WERI-Rb-1 (cell line): ENCODE data around the gene EPGN.

Experiments
- DNase-seq: peaks from one replicate; pipeline ENCODE4 v3.0.0-alpha.2; 2020
- H3K27ac ChIP-seq: fragments of 250-450 bp; sonication (Bioruptor Pico); 2 replicates; pipeline ENCODE4 v1.5.1; 2020; ENCODE audit warnings: mild to moderate bottlenecking, moderate library complexity
- H3K27me3 ChIP-seq: fragments of 250-450 bp; sonication (Bioruptor Pico); 2 replicates; pipeline ENCODE4 v1.5.1; 2021; ENCODE audit warnings: mild to moderate bottlenecking, low read depth, moderate library complexity; ENCODE audit not compliant: insufficient read depth, severe bottlenecking
- H3K36me3 ChIP-seq: fragments of 250-450 bp; sonication (Bioruptor Pico); 2 replicates; pipeline ENCODE4 v1.5.1; 2020; ENCODE audit warnings: mild to moderate bottlenecking, moderate library complexity
- H3K4me3 ChIP-seq: 2 replicates; pipeline ENCODE4 v1.5.1; 2011; ENCODE audit warnings: low read depth, mild to moderate bottlenecking, control low read depth, low read length
- H3K9me3 ChIP-seq: fragments of 250-450 bp; sonication (Bioruptor Pico); 2 replicates; pipeline ENCODE4 v1.5.1; 2021; ENCODE audit warnings: mild to moderate bottlenecking, moderate library complexity; ENCODE audit not compliant: severe bottlenecking
- TF ChIP-seq, protein P1 (sequence below): IDR thresholded peaks from 2 replicates; pipeline ENCODE4 v1.5.1; 2011; ENCODE audit warnings: low read depth, mild to moderate bottlenecking, control low read depth, inconsistent platforms, low read length

Gene EPGN

GRCh38 chr4:74267998-74268606 is 40.2 kb upstream of the EPGN start:
- Histone ChIP-seq H3K27me3 (no peaks in the 10 kb centered on the region), H3K36me3 (no peaks in the 10 kb centered on the region), H3K27ac (no peak overlapping the region), H3K4me3 (no peak overlapping the region), H3K9me3 (no peaks in the 10 kb centered on the region)
- TF ChIP-seq, protein P1, sequence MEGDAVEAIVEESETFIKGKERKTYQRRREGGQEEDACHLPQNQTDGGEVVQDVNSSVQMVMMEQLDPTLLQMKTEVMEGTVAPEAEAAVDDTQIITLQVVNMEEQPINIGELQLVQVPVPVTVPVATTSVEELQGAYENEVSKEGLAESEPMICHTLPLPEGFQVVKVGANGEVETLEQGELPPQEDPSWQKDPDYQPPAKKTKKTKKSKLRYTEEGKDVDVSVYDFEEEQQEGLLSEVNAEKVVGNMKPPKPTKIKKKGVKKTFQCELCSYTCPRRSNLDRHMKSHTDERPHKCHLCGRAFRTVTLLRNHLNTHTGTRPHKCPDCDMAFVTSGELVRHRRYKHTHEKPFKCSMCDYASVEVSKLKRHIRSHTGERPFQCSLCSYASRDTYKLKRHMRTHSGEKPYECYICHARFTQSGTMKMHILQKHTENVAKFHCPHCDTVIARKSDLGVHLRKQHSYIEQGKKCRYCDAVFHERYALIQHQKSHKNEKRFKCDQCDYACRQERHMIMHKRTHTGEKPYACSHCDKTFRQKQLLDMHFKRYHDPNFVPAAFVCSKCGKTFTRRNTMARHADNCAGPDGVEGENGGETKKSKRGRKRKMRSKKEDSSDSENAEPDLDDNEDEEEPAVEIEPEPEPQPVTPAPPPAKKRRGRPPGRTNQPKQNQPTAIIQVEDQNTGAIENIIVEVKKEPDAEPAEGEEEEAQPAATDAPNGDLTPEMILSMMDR, result no peak
- DNase-seq, result no peak

- Histone ChIP-seq H3K4me3 (no peak overlapping the region), H3K27me3 (no peaks in the 10 kb centered on the region), H3K36me3 (no peaks in the 10 kb centered on the region), H3K9me3 (no peaks in the 10 kb centered on the region), H3K27ac (no peak overlapping the region)
- TF ChIP-seq, protein P1, result no peak
- no peak for DNase-seq
Observed at GRCh38 chr4:74268643-74269042, 39.6 kb upstream of the EPGN start.

- TF ChIP-seq, protein P1, result no peak
- no peaks in the 10 kb centered on the region for H3K9me3 ChIP-seq
- no peak for DNase-seq
- no peaks in the 10 kb centered on the region for H3K36me3 ChIP-seq
- H3K27ac ChIP-seq, result no peak overlapping the region
- H3K27me3 ChIP-seq, result no peaks in the 10 kb centered on the region
- H3K4me3 ChIP-seq, result no peak overlapping the region
Observed at GRCh38 chr4:74278490-74278889, 29.8 kb upstream of the EPGN start.

- no peak overlapping the region for H3K4me3 ChIP-seq
- TF ChIP-seq, protein P1, result no peak
- no peaks in the 10 kb centered on the region for H3K9me3 ChIP-seq
- H3K36me3 ChIP-seq, result no peaks in the 10 kb centered on the region
- H3K27ac ChIP-seq, result no peak overlapping the region
- no peaks in the 10 kb centered on the region for H3K27me3 ChIP-seq
- no peak for DNase-seq
Observed at GRCh38 chr4:74279716-74280115, 28.6 kb upstream of the EPGN start.

DNA sequence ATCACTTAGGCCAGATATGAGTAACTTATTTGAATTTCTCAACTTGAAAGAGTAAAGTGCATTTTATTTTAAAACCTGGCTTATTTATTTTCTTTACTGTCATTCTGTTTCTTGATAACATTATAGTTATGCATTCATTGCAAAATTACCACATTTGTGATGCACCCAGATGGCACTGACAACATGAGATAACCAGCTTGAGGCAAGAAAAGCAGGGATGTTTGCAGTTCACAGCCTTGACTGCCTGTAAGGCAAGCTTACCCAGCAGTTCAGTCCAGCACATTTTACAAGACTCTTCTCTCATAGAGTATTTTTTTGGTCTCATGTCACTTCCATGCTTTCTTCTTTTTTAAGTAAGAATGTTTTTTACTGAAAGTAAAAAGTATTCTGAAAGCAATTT is 25.3 kb upstream of the EPGN start:
- no peaks in the 10 kb centered on the region for H3K9me3 ChIP-seq
- TF ChIP-seq, protein P1, result no peak
- no peak overlapping the region for H3K4me3 ChIP-seq
- H3K36me3 ChIP-seq, result no peaks in the 10 kb centered on the region
- H3K27me3 ChIP-seq, result no peaks in the 10 kb centered on the region
- DNase-seq, result no peak
- H3K27ac ChIP-seq, result no peak overlapping the region

DNA sequence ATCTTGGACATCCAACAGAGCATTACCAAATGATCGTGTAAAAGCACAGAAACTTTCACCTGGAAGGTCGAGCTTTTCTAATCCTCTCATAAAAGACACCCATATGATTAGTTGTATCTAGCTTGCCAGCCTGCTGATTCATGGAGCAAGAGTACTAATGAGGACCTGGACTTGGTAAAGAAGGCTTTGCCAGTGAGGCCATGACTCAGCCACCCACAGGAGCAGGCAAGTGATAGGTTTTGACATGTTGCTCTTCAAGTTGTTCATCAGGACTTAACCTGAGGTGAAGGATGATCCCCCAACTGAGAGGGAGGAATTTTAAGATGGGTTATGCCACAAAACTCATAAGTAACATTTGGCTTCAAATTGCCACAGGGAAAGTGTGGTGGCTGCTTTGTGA is 24.7 kb upstream of the EPGN start:
- Histone ChIP-seq H3K27me3 (no peaks in the 10 kb centered on the region), H3K27ac (no peak overlapping the region), H3K4me3 (no peak overlapping the region), H3K9me3 (no peaks in the 10 kb centered on the region), H3K36me3 (no peaks in the 10 kb centered on the region)
- TF ChIP-seq, protein P1, result no peak
- no peak for DNase-seq
